ENCODE measurements around the gene FOXL3. TPM values are rescaled to one million over a fixed set of nuclear protein-coding genes. Genes with fewer than 3 reads are reported as not detected.
"Not testable (repeated sequence)": the region's sequence is repeated elsewhere in the genome, so short reads cannot be mapped to it uniquely, and the experiment has no call there.

The FOXL3 gene
- total RNA-seq, 1 donor = not detected

DNA sequence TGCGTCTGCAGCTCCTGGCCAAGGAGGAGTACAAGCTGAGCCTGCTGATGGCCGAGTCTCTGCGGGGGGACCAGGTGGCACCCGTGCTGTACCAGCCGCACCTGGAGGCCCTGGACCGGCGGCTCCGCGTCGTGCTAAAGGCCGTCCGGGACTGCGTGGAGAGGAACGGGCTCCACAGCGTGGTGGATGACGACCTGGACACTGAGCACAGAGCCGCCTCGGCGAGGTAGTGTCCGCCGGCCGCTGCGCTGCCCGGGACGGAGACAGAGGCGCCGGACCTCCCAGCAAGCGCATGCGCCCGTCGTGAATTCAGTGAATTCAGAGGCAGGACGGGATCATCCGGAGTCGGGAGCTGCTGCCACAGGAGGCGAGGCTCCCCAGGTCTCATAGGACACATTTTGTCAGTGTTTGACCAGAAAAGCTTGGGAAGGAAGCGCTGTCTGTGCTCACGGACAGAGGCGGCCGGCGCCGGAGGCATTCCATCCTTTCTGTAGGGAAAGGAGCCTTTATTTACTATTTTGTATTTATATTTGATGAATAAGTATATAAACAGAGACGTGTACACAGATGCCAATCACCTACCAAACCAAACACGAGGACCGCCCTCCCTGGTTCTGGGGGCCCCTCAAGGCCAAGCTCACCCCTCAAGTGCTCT, 30.1 kb upstream of the FOXL3 start:
- no peak for TF ChIP-seq CTCF (IDR thresholded peaks at IDR 0.05; ENCODE audit: insufficient read depth, low read length)
- no peak overlapping the region for H3K4me3 ChIP-seq (ENCODE audit: low read depth, low read length)
- no peak for DNase-seq (ENCODE audit: low read depth)

- H3K4me3 ChIP-seq (ENCODE audit: low read depth, low read length) = no peak overlapping the region
- no peak for DNase-seq (ENCODE audit: low read depth)
- TF ChIP-seq CTCF (IDR thresholded peaks at IDR 0.05; ENCODE audit: insufficient read depth, low read length) = no peak
Measured at GRCh38 chr7:260441-261281, 29.3 kb upstream of the FOXL3 start.

DNA sequence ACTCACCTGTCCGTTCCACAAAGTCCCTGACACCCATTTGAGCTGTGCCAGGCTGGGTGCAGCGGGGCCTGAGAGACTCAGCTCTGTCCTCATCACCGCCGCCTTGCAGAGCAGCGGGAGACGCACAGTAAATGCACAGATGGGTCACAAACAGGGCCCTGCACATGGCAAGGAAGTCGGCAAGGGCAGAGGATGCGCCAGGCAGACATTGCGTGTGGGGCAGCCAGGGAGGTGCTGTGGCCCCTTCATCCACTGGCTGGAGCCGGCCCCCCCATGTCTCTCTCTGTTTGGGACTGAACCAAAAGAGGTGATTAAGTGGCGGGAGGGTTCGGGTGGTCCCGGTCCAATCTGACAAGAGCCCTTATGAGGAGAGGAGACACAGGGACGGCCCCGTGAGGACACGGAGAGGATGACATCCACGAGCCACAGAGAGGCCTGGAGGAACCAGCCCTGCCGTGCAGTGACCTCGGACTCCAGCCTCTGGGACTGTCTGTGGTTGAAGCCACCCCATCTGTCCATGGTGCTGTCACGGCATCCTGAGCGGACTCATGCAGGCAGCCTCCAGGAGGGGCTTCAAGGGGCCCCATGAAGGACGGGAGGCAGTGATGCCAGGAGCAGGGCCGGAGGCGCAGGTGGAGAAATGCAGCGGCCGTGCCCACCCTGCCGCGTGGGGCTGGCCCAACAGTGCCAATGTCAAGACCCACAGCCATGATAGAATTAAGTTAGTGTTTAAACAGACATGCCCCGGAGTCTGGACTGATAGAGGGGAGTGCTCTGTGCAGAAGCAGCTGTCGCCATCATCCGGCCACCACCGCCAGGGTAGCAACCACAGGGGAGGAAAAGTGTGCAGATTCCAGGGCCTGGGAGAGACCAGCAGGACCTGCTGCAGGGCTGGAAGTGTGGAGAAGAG, 28.4 kb upstream of the FOXL3 start:
- H3K4me3 ChIP-seq (ENCODE audit: low read depth, low read length) = no peak overlapping the region
- no peak for TF ChIP-seq CTCF (IDR thresholded peaks at IDR 0.05; ENCODE audit: insufficient read depth, low read length)
- no peak for DNase-seq (ENCODE audit: low read depth)

DNA sequence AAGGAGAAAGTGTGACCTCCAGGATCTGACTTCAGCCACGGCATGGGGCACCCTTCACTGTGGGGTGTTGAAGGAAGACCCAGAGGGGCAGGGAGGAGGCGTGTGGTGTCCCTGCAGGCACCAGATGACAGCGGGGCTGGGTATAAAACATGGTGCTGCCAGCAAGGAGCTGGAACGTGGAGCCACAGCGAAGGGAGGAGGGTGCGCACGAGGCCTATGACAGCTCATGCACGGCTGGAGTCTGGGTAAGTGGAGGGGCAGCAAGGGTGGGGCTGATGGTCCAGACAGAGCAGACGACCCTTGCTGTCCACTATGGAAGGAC, 27.8 kb upstream of the FOXL3 start:
- no peak for DNase-seq (ENCODE audit: low read depth)
- no peak for TF ChIP-seq CTCF (IDR thresholded peaks at IDR 0.05; ENCODE audit: insufficient read depth, low read length)
- no peak overlapping the region for H3K4me3 ChIP-seq (ENCODE audit: low read depth, low read length)

DNA sequence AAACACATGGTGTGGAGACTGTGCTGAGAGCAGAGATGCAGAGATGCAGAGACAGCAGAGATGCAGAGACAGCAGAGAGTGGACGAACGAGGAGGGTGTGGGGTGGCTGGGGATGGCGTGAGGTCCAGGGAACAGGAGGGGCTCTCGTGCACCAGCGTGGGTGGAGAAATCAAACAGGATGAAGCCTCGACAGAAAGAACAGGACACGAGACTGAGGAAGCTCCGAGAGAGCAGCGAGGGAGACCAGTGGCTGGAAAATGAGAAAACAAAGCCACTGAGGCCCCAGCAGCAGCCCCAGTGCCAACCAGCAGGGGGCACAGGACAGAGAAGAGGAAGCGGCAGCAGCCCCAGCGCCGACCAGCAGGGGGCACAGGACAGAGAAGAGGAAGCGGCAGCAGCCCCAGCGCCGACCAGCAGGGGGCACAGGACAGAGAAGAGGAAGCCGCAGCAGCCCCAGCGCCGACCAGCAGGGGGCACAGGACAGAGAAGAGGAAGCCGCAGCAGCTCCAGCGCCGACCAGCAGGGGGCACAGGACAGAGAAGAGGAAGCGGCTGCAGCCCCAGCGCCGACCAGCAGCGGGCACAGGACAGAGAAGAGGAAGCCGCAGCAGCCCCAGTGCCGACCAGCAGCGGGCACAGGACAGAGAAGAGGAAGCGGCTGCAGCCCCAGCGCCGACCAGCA, 27.2 kb upstream of the FOXL3 start:
- DNase-seq (ENCODE audit: low read depth); H3K4me3 ChIP-seq (ENCODE audit: low read depth, low read length): not testable (repeated sequence)
- peak; percentile 19 for TF ChIP-seq CTCF (IDR thresholded peaks at IDR 0.05; ENCODE audit: insufficient read depth, low read length)
